ENCODE results near the gene INAFM2.
A peak's percentile ranks its signal among the peaks of the same experiment; 100 is the strongest.

The INAFM2 gene

DNA sequence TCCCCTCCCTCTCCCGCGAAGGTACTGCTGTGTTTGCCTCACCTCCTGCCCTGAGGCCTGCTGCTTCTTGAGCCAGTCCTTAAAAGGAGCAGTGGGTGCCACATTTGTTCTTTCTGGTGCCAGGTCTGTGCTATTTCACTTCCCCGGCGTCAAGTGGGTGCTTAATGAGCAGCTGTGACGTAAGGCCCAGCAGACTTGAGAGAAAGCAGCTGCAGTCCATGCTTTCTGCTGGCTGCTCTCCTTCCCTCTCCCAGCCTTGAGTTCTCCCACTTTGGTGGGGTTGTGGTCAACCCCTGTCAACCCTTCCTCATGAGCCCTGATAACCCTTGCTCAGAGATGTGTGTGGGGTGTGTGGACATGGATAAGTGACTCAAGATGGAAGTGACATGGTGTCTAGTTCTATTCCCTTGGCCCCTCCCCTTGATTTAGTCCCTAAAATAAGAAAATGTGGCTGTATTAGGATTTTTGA, 6.9 kb downstream of the INAFM2 start:
- DNase-seq, result peak; percentile 82

DNA sequence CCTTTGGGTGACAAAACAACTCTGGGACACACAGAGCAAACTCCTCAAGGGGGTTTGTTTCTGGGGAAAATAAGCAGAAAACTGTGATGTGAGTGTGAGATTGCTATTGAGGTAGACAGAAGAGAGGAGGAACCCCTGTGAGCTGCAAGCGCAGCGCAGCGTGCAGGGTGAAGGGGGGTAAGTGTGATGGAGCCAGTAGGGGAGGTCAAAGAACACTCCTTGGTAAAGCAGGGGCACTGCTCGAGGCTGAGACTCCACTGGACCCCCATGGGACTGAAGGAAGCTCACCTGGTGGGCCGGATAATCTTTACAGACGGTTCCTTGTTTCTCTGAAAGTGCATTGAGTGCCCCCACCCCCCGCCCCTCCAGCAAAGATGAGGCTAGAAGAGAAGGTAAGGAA, 7.5 kb downstream of the INAFM2 start:
- no peak for DNase-seq

DNA sequence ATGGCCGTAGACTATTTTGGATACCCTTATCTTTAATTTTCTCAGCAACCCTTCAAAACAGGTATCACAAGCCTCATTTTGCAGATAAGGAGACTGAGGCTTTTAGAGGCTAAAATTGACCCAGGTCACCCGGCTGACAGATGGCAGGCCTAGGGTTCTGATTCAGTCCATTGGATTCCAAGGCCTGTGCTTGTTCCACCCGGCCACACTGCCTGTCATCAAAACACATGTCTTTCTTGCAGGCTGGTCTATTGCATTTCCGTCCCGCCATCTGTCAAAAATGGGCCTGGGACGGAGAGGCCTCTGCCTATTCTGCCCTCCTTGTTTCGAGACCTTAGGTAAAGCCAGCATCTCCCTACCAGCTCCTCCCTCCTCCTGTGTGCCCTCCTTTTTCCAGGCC, 8.1 kb downstream of the INAFM2 start:
- DNase-seq, result no peak

DNA sequence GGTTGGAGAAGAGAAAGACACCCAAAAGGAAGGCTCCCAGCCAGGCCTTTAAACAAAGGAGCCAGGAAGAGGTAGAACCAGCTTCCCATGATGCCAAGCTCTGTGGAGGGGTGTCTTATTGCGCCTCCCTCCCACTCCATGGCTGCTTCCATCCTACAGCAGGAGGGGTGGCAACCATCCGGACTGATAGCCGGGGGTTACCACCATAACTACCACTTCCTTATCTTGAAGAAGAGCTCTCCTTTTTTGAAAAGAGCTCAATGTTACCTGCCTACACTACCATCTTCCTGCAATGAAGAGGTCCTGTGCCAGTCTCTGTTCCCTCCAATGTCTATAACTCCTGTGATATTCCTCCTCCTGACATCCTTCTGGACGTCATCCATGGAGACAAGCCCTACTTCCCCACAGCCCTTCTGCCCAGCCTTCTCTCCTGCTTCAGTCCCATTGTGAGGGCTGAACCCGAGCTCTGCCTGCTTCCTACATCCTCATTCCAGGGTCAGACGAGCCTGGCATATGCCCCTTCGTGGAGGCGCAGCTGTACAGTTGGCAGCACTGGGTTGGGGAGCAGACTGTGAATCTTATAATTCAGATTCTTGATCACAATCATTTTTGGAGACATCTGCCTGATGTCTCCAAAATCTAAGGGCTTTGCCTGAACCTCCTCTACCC, 8.8 kb downstream of the INAFM2 start:
- no peak for DNase-seq

GRCh38 chr15:40333922-40334492, 10.5 kb downstream of the INAFM2 start:
- no peak for DNase-seq

DNA sequence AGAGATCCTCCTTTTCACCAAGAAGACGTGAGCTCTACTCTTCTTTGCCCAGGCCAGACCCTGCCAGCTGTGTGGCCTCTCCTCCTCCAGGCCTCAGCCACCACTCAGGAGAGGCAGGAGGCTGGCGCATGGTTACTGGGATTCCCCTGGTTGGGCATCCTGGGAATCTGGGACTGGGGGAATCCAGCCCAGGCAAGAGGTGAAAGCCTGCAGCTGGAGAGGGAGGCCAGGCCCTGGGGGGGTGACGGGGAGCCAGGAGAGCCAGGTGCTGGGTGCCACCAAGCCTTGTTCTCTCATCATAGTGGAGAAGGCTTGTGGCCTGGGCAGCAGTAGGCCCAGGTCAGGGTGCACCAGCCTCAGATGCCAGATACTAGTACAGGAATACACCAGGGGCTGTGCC, 11.0 kb downstream of the INAFM2 start:
- no peak for DNase-seq

GRCh38 chr15:40334941-40335795, 11.7 kb downstream of the INAFM2 start:
- DNase-seq, result peak; percentile 66

DNA sequence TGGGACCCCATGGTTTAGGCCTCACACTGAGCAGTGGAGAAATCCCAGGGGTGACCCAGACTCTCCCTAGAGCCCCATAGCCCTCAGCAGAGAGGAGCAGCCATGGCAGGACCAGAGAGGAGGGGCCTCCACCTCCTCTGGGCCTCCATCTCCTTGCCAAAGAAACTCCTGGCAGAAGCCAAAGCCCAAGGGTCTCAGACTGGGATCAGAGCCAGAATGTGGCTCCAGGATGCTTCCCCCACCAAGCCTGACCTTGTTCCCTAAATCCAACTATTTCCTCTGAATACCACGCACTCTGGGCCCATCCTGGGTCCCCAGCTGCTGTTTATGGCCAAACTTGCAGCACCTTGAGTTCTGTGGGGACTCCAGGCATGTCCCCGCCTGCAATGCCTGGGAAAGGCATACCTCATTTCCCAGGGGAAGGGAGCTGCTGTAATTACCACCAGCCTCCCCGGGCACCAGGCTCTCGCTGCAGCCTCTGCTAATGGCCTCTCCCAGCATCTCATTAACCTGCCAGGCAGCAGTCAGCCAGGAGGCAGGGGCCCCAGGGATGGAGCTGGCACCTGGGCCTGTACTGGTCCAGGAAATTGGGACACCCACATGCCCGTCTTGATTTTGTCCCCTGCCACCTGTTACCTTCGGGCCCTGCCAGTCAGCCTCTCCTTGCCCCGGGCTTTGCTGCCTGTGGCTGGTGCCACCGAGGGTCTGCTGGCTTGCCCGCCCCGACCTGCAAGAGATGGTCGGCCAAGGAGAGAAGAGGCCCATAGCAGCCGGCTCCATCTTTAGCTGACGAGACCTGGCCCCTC, 12.6 kb downstream of the INAFM2 start:
- no peak for DNase-seq

DNA sequence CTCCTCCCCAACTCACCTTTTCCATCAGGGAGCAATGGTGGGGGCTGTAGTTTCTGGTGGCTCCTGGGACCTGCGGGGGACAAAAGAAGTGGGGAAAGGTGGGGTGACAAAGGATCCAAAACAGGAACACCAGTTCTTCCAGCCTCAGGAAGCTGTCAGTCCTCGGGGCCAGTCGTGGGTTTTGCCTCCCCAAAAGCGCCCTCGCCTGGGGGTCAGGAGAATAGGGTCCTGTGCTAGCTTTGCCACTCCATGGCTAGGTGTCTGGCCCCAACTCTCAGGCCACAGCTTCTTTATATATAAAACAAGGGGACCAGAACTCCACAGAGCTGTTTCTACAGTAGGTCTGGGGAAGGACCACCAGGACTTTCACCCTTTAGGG, 13.2 kb downstream of the INAFM2 start:
- no peak for DNase-seq

- no peak for DNase-seq
Measured at GRCh38 chr15:40337597-40337996, 14.1 kb downstream of the INAFM2 start.

DNA sequence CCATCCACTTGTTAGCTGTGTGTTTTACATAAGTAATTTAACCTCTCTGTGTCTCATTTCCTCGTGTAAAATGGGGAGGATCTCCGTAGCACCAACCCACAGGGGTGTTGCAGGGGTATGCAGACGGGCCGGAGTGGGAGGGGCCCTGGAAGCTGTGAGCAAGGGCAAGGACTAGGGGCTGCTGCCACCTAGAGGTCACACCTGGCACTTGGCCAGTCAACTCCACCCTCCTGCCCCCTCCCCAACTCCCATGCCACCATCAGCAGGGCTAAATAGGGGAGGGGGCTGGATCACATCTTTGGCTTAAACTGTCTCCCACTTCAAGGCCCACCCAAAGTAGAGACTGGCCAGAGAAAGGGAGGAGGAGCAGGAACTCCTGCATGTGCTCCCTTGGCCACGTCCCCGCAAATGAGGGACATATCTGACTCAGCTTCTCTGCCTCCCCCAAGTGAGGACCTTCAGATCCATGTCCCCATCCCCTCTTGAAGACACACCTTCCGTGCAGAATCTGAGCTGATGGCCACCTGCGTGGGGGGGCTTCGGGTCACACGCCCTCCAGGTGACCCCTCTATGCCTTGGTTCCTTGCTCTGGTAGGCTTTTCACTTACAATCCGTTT, 14.7 kb downstream of the INAFM2 start:
- peak; percentile 84 for DNase-seq

DNA sequence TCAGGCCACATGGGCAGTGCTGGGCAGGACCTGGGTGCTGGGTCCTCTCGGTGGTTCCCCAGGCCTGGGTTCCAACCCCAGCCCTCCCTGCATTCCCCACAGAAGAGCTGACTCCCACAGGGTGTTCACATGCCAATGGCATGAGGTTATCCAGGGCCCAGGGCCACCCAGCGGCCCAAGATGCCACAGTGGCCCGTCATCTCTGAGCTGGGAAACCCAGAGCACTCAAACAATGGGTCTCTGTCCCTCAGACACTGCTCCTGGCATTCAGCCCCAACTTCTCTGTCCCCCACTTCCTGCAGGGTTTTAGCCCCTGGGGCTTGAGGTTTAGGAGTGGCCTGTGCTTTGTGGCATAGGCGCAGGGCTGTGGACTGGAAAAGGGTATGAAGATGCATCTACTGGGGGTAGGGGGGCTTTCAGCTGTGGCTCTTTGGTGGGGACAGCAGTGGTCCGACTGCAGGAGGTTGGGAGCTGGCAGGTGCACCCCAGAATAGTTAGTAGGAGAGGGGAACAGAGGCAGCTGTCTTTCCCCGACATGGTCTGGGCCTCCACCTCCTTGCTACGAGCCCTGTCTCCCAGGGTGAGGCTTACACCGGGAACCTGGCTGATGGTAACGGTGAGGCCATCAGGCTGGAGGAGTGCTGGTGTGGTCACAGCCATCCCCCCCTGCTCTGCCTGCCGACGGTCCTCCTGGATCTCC, 15.6 kb downstream of the INAFM2 start:
- DNase-seq, result no peak

DNA sequence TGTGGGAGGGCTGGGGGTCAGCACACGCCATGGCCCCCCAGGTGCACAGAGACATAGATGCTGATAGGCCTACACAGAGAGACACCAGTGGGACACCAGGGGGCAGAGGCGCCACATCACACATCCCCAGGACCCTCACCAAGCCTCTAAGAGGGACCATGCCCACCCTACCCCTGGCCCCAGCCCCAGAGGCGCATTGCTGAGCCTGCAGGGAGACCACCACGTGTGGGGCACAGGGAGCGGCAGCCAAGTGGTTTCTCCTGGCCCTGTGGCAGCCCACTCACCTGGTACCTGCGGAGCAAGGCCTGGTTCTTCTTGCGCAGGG, 16.1 kb downstream of the INAFM2 start:
- DNase-seq, result no peak

GRCh38 chr15:40340038-40340739, 16.7 kb downstream of the INAFM2 start:
- DNase-seq, result peak; percentile 39

- peak; percentile 88 for DNase-seq
Measured at GRCh38 chr15:40340740-40341400, 17.4 kb downstream of the INAFM2 start, which contains the start of gene CCDC9B. CCDC9B (minus strand) TSS chr15:40340939; CDS start chr15:40340819, 120 bp downstream.

- DNase-seq, result peak; percentile 65
Measured at GRCh38 chr15:40342416-40343320, 19.2 kb downstream of the INAFM2 start.

DNA sequence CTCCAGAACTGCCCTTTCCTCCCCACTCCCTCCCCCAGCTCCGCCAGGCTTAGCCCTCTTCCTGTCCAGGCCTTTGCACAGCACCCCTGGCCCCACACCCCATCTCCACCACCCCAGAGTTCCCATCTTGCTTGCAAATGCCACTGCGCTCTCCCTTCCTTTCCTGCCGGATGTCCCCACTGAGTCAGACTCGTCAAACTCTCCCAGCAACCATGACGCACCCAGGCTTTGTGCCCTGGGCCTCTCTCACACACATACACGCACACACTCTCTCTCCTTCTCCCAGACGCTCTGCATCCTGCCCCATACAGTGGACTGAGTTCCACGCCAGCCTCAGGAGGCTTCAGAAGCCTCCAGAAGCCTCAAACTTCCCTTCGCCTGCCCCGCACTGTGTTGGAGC, 20.0 kb downstream of the INAFM2 start:
- peak; percentile 43 for DNase-seq

- no peak for DNase-seq
Measured at GRCh38 chr15:40344217-40344616, 20.7 kb downstream of the INAFM2 start.

DNA sequence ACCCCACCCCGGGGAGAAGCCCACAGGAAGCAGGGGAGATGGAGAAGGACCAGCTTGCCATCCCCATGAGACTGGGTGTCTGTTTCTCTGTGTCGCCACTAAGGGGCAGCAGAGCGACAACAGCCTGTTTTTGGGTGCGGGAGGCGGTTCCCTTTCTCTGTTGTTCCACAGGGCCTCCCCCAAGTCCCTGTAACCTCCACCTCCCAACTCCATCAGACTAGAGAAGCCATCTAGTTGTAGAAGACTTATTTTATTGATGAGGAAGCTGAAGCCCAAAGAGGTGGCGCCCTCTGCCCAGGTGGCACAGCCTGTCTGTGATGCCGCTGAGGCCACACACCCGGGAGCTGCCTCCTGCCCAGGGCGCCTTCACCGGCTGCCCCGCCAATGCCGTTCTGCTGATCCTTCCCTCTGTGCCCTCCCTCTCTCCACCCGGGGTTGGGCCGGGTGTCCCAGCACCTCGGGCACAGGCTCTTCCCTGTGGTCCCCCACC, 21.2 kb downstream of the INAFM2 start:
- DNase-seq, result peak; percentile 71

Data from DMS53 (cell line).